Parathyroid adenoma (tissue), 2 donors: ENCODE measurements around the gene IGF2BP3.

Experiments
- H2AFZ ChIP-seq: fragments of 300-600 bp; sonication (generic); one replicate; pipeline ENCODE4 v1.7.0; 2017; ENCODE audit warnings: antibody characterized with exemption, mild to moderate bottlenecking
- H3K27ac ChIP-seq: fragments of 300-600 bp; sonication (generic); one replicate; pipeline ENCODE4 v1.7.0; 2017
- H3K27me3 ChIP-seq: fragments of 300-600 bp; sonication (generic); one replicate; pipeline ENCODE4 v1.7.0; 2017; ENCODE audit warnings: low read length; ENCODE audit not compliant: control insufficient read depth, insufficient read depth
- H3K36me3 ChIP-seq: fragments of 300-600 bp; sonication (generic); one replicate; pipeline ENCODE4 v1.7.0; 2017; ENCODE audit warnings: low read length; ENCODE audit not compliant: control insufficient read depth, insufficient read depth
- H3K4me1 ChIP-seq: fragments of 300-600 bp; sonication (generic); one replicate; pipeline ENCODE4 v1.7.0; 2017; ENCODE audit warnings: control low read depth
- H3K4me2 ChIP-seq: fragments of 300-600 bp; sonication (generic); one replicate; pipeline ENCODE4 v1.7.0; 2017; ENCODE audit warnings: low read length
- H3K4me3 ChIP-seq: fragments of 300-600 bp; sonication (generic); one replicate; pipeline ENCODE4 v1.7.0; 2017; ENCODE audit warnings: low read depth, low read length
- H3K79me2 ChIP-seq: fragments of 300-600 bp; sonication (generic); one replicate; pipeline ENCODE4 v1.7.0; 2017; ENCODE audit warnings: control low read depth
- H3K9ac ChIP-seq: fragments of 300-600 bp; sonication (generic); one replicate; pipeline ENCODE4 v1.7.0; 2017; ENCODE audit warnings: mild to moderate bottlenecking
- H3K9me3 ChIP-seq: fragments of 300-600 bp; sonication (generic); one replicate; pipeline ENCODE4 v1.7.0; 2017; ENCODE audit warnings: low read length; ENCODE audit not compliant: control insufficient read depth
- CTCF ChIP-seq: fragments of 300-600 bp; sonication (generic); IDR thresholded peaks from one replicate; pipeline ENCODE4 v1.7.0; 2017; ENCODE audit warnings: antibody characterized with exemption, mild to moderate bottlenecking
- donor health status: primary hyperparathyroidism.

IGF2BP3 gene

GRCh38 chr7:23338439-23338838, 131.9 kb downstream of the IGF2BP3 start:
- Histone ChIP-seq H3K36me3 (no peaks in the 10 kb centered on the region), H3K9me3 (no peaks in the 10 kb centered on the region), H3K4me1 (no peaks in the 10 kb centered on the region), H2AFZ (no peak overlapping the region), H3K9ac (no peak overlapping the region), H3K27ac (no peak overlapping the region), H3K4me3 (no peak overlapping the region), H3K79me2 (no peaks in the 10 kb centered on the region), H3K27me3 (no peaks in the 10 kb centered on the region), H3K4me2 (no peak overlapping the region)
- no peak for TF ChIP-seq CTCF

- no peak overlapping the region for H3K9ac ChIP-seq
Observed at GRCh38 chr7:23337374-23337773, 132.9 kb downstream of the IGF2BP3 start.

GRCh38 chr7:23336799-23337283, 133.4 kb downstream of the IGF2BP3 start:
- Histone ChIP-seq H3K4me2 (no peak overlapping the region), H3K9me3 (no peaks in the 10 kb centered on the region), H3K27ac (no peak overlapping the region)

More at GRCh38 chr7:23337374-23337773, 132.9 kb downstream of the IGF2BP3 start:
- no peaks in the 10 kb centered on the region for H3K79me2 ChIP-seq
- no peaks in the 10 kb centered on the region for H3K36me3 ChIP-seq
- H3K4me1 ChIP-seq: no peaks in the 10 kb centered on the region
- H3K4me2 ChIP-seq: no peak overlapping the region
- no peak overlapping the region for H3K4me3 ChIP-seq
- H3K9me3 ChIP-seq: no peaks in the 10 kb centered on the region
- H2AFZ ChIP-seq: no peak overlapping the region
- no peaks in the 10 kb centered on the region for H3K27me3 ChIP-seq
- TF ChIP-seq CTCF: no peak
- no peak overlapping the region for H3K27ac ChIP-seq

GRCh38 chr7:23336086-23336485, 134.2 kb downstream of the IGF2BP3 start:
- H3K9ac ChIP-seq: no peak overlapping the region
- no peaks in the 10 kb centered on the region for H3K27me3 ChIP-seq
- no peaks in the 10 kb centered on the region for H3K9me3 ChIP-seq
- no peaks in the 10 kb centered on the region for H3K79me2 ChIP-seq
- no peak for TF ChIP-seq CTCF
- H3K4me1 ChIP-seq: no peaks in the 10 kb centered on the region
- H2AFZ ChIP-seq: no peak overlapping the region
- H3K36me3 ChIP-seq: no peaks in the 10 kb centered on the region
- no peak overlapping the region for H3K4me2 ChIP-seq
- no peak overlapping the region for H3K4me3 ChIP-seq
- no peak overlapping the region for H3K27ac ChIP-seq

More at GRCh38 chr7:23336799-23337283, 133.4 kb downstream of the IGF2BP3 start:
- Histone ChIP-seq H3K36me3 (no peaks in the 10 kb centered on the region), H3K4me1 (no peaks in the 10 kb centered on the region), H2AFZ (no peak overlapping the region), H3K9ac (no peak overlapping the region), H3K4me3 (no peak overlapping the region), H3K27me3 (no peaks in the 10 kb centered on the region), H3K79me2 (no peaks in the 10 kb centered on the region)
- TF ChIP-seq CTCF: no peak

GRCh38 chr7:23335621-23336020, 134.7 kb downstream of the IGF2BP3 start:
- Histone ChIP-seq H2AFZ (no peak overlapping the region), H3K9me3 (no peaks in the 10 kb centered on the region), H3K4me1 (no peaks in the 10 kb centered on the region), H3K9ac (no peak overlapping the region), H3K4me2 (no peak overlapping the region), H3K27me3 (no peaks in the 10 kb centered on the region), H3K4me3 (no peak overlapping the region), H3K36me3 (no peaks in the 10 kb centered on the region), H3K79me2 (no peaks in the 10 kb centered on the region), H3K27ac (no peak overlapping the region)
- TF ChIP-seq CTCF: no peak
